DMS153 (cell line): ENCODE measurements around the gene CFAP46.
A peak's percentile ranks its signal among the peaks of the same experiment; 100 is the strongest.
"Not testable (repeated sequence)": the region's sequence is repeated elsewhere in the genome, so short reads cannot be mapped to it uniquely, and the experiment has no call there.

Source experiments
- DNase-seq: peaks from one replicate; lab custom pipeline; 2025; lab: John Stamatoyannopoulos, UW

CFAP46 gene

GRCh38 chr10:132943791-132944404 lies 1.5 kb upstream of the CFAP46 start:
- no peak for DNase-seq

DNA sequence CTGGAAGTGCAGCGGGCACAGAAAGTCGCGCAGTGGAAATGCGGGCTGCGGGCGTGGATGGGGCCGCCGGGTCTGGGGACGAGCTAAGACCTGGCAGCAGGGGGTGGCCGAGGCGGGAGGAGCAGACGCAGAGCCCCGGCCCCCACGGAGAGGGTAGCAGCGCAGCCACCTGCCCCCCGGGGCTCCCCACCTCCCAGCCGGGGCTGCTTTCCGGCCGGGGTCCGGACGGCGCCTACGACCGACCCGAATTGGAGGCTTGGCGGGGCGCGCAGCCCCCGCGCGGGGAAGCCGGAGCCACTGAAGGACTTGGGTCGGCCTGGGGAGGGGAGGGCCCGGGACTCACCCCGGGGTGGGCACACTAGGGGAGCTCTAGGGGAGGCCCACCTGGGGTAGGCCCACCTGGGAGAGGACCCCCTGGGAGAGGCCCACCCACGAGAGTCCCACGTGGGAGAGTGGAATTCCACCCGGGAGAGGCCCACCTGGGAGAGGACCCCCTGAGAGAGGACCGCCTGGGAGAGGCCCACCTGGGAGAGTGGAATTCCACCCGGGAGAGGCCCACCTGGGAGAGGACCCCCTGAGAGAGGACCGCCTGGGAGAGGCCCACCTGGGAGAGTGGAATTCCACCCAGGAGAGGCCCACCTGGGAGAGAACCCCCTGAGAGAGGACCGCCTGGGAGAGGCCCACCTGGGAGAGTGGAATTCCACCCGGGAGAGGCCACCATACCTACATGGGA lies 854 bp upstream of the CFAP46 start:
- DNase-seq: no peak

DNA sequence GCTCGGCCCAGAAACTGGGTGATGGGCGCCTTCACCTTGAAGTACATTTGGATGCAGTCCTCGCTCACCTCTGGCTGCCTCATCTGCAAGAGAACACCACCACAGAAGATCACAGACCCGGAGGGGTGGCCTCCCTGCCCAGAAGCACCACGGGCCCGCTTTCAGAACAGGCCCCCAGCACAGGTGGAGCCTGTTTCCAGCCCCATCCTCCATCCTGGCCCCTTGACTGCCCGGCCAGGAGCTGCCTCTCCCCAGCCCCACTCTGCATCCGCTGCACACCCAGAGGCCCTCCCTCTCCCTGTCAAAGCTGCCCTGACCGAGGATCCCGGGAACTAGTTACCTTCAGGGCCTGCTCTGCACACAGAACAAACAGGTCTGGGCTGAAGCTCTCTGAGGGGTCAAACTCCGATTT lies 724 bp downstream of the CFAP46 start:
- no peak for DNase-seq

DNA sequence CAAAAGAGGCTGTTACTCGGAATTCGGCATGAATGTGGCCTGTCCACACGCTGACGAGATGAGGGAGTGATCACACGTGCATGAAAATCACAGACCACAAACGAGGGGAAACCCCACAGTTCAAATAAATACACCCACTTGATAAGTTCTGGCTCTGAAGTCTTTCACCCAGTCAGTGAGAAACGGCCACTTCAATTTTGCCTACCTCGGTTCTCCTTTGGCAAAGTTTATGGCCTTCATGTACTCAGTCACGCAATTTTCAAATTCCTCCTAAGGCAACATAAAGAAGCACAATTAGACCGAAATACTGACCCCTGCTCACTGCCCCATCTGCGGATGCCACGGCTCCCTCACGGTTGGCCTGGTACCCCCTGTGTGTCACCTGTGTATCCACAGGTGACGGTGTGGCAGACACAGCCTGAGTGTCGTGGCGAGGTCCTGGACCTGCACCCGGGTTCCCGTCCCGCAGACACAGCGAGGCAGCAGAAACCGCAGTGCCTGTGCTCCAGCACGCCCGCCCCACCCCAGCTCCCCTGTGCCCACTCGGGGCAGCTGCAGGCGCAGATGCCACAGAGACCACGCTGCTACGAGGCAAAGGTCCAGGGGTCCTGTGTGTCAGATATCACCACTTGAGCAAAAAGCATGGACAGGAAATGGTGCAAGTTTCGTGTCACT lies 1.4 kb downstream of the CFAP46 start:
- DNase-seq: no peak

GRCh38 chr10:132939957-132940790 lies 2.2 kb downstream of the CFAP46 start:
- peak; percentile 5 for DNase-seq

GRCh38 chr10:132939378-132939955 lies 2.9 kb downstream of the CFAP46 start:
- DNase-seq: no peak

DNA sequence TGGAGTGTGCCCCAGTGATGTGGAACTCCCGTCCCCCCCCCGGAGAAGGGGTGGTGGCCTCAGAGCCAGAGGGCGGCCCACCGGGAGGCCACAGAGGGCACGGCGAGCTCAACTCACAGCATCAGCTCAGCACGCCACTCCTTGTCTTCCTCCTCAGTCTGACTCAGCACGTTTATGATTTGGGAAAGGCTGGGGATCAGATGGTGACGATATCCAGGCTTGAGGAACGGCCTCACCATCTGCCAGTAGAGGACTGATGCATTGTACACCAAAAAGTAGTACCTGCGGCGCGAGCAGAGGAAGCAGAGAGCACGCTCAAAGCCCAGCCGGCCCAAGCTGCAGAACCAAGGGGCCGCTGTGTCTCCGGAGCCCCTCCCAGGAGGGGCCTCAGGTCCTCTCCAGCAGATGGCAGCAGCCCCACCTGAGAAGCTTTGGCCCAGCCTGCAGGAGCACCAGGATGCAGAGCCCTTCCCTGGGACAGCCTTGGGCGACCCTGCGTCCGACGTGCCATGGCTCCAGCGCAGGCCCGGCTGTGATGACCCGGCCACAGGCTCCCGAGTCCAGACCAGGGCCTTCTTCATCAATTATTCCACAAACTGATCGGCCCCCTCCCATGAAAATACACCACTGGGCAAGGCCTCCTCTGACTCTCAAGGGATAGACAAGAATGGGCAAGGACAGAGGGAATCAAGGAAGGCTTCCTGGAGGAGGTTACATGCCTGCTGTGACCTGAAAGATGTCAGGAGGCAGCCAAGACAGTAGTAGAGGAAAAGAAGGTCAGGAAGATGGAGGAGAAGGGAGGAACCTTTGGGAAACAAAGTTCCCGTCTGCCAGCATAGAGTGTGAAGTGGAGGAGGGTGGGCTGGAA lies 3.7 kb downstream of the CFAP46 start:
- DNase-seq: no peak

DNA sequence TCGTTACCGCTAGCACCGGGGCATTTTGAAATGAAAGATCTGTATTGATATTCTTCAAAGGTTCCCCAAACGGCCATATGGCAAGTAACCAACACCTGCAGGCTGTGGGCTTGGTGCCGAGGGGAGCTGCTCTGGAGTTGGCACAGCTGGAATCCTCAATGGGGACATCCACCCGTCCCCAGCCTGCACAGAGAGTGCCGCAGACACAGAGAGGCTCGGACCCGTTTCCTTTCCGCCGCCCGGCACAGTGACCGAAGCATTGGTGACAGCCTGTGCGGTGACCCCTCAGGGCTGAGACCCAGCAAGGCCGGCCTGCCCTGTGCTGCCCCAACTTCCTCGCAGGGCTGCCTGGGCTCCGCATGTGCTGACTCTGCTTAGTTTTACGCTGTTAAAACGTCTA lies 4.5 kb downstream of the CFAP46 start:
- no peak for DNase-seq

- no peak for DNase-seq
These were observed 7.4 kb downstream of the CFAP46 start for GRCh38 chr10:132934953-132935352.

GRCh38 chr10:132933308-132934042 lies 8.9 kb downstream of the CFAP46 start:
- no peak for DNase-seq

DNA sequence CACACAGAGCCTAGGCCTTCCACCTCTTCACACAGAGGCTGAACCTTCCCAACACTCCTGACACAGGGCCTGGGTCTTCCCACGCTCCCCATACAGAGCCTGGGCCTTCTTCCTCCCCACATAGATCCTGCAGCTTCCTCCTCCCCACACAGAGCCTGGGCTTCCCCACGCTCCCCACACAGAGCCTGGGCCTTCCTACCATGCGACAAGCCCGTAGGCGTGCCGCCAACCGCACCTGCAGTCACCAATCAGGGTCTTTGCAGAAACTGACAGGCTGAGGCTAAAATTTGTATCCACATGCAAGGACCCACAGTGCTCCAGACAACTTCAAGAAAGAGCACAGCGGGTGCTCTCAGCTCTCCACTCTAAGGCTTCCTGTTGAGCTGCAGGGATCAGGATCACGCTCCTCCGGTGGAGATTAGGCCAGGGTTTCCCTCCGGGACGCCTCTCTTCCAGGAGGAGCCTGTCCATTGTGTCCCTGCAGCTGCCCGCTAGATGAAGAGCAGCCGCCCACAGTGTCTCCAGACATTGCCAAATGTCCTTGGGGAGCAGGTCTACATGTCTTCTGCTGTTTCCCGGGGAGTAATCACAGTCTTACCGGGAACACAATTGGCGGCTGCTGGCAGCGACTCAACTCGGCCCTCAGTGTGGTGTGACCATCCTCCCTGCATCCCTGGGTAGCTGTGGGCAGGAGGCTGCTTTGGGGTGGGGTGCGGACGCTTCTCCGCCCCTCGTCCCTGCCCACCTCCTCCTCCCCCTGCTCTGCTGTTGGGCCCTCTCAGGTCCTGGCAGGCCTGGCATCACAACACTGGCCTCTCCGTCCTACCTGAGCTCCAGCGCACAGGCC lies 9.7 kb downstream of the CFAP46 start:
- DNase-seq: no peak

DNA sequence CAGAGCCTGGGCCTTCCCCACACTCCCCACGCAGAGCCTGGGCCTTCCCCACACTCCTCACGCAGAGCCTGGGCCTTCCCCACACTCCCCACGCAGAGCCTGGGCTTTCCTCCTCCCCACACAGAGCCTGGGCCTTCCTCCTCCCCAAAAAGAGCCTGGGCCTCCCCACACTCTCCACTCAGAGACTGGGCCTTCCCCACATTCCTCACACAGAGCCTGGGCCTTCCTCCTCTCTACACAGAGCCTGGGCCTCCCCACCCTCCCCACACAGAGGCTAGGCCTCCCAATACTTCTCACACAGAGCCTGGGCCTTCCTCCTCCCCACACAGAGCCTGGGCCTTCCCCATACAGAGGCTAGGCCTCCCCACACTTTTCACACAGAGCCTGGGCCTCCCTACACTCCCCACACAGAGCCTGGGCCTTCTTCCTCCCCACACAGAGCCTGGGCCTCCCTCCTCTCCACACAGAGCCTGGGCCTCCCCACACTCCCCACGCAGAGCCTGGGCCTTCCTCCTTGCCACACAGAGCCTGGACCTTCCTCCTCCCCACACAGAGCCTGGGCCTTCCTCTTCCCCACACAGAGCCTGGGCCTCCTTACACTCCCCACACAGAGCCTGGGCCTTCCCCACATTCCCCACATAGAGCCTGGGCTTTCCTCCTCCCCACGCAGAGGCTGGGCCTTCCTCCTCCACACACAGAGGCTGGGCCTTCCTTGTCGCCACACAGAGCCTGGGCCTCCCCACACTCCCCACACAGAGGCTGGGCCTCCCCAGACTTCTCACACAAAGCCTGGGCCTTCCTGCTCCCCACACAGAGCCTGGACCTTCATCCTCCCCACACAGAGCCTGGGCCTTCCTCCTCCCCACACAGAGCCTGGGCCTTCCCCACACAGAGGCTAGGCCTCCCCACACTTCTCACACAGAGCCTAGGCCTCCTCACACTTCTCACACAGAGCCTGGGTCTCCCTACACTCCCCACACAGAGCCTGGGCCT lies 10.8 kb downstream of the CFAP46 start:
- not testable (repeated sequence) for DNase-seq

- DNase-seq: not testable (repeated sequence)
These were observed 11.7 kb downstream of the CFAP46 start for GRCh38 chr10:132930701-132931100.

DNA sequence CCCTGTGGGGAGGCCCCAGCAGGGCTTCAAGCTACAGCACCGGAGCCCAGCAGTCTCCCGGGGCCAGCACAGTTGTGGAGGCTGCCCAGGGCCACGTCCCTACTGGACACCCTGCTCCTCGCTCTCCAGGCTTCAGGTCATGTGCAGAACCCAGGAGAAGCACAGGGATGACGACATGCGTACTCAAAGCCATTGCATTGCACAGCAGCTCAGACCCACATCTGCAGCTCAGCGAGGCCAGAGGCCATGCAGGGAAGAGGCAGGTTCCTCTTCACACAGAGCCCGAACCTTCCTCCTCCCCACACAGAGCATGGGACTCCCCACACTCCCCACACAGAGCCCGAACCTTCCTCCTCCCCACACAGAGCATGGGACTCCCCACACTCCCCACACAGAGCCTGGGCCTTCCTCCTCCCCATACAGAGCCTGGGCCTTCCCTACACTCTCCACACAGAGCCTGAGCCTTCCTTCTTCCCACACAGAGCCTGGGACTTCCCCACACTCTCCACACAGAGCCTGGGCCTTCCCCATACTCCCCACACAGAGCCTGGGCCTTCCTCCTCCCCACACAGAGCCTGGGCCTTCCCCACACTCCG lies 12.3 kb downstream of the CFAP46 start:
- no peak for DNase-seq

DNA sequence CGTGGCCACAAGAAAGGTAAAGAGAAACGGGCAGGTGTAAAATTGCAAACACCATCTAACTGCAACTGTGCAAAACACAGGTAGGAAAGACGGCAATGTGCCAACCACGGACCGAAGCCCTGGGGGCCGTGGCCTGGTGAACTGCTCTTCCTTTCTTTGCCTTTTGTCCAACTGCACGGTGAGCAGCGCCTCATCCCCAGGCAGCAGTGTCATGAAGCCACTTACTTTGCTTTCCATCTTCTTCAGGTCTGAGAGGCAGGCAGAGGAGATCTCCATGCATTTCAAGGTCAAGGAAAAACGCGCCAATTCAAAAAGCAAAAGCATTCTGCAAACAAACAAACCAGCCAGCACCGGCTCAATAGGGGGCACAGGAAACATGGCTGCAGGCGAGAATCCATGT lies 12.9 kb downstream of the CFAP46 start:
- no peak for DNase-seq

DNA sequence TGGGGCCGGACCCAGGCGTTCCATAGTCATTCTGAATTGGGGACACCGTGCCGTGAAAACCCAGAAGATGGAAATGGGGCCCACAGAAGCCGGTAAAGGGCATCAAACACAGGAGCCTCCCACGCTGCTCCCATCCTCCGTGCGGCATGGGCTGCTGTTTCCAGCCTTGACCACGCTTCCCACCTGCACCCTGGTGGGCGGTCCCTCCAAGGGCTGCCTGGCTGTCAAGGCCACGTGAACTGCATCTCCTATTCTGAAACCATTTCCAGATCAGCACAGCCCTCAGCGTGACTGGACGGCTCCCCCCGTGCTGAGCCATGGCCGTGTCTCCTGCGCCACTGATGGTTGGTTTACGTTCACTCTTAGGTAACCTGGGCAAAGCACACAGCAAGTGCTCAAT lies 14.1 kb downstream of the CFAP46 start:
- no peak for DNase-seq

- no peak for DNase-seq
These were observed 14.5 kb downstream of the CFAP46 start for GRCh38 chr10:132927824-132928223.
